Calu3 (cell line): ENCODE results near the gene RRP12. TPM values are rescaled to one million over a fixed set of nuclear protein-coding genes. Genes with fewer than 3 reads are reported as not detected.

Experiments
- BruUV-seq: library from RNA; stranded (reverse); fragments of 400-500 nt; replicated peaks from 2 replicates; lab custom pipeline; 2021; lab: Mats Ljungman, UMichigan
- CTCF ChIA-PET: fragments of 300-600 bp; sonication (Branson Sonifier 250); formaldehyde crosslinking; loops from one replicate; lab custom pipeline; 2022; ENCODE audit warnings: antibody characterized with exemption; lab: Charles Lee
- DNase-seq: peaks from one replicate; pipeline ENCODE4 v3.0.0; 2022
- H3K27ac Mint-ChIP-seq: one replicate; pipeline ENCODE4 v1.8.0; 2022; ENCODE audit warnings: mixed read lengths; ENCODE audit not compliant: unreplicated experiment
- H3K27me3 Mint-ChIP-seq: one replicate; pipeline ENCODE4 v1.8.0; 2022; ENCODE audit warnings: mixed read lengths; ENCODE audit not compliant: unreplicated experiment
- H3K36me3 Mint-ChIP-seq: one replicate; pipeline ENCODE4 v1.8.0; 2022; ENCODE audit warnings: mild to moderate bottlenecking, moderate library complexity, mixed read lengths; ENCODE audit not compliant: insufficient read depth, unreplicated experiment
- H3K4me1 Mint-ChIP-seq: one replicate; pipeline ENCODE4 v1.8.0; 2022; ENCODE audit warnings: mild to moderate bottlenecking, low read depth, mixed read lengths; ENCODE audit not compliant: unreplicated experiment
- H3K4me3 Mint-ChIP-seq: one replicate; pipeline ENCODE4 v1.8.0; 2022; ENCODE audit warnings: mild to moderate bottlenecking, low read depth, moderate library complexity, mixed read lengths; ENCODE audit not compliant: unreplicated experiment
- H3K9me3 Mint-ChIP-seq: one replicate; pipeline ENCODE4 v1.8.0; 2022; ENCODE audit warnings: low read depth, mixed read lengths; ENCODE audit not compliant: unreplicated experiment
- CTCF ChIP-seq: fragments of 200-600 bp; IDR thresholded peaks from one replicate; pipeline ENCODE4 v1.8.0; 2022; ENCODE audit warnings: antibody characterized with exemption; ENCODE audit not compliant: unreplicated experiment
- intact Hi-C: fragments of 100-400 bp; cut with micrococcal nuclease; formaldehyde crosslinking; loops from one replicate; pipeline ENCODE4 v1.10.0; 2022; ENCODE audit not compliant: unreplicated experiment
- total RNA-seq: library from RNA; stranded (reverse); gene quantifications from 2 replicates; pipeline ENCODE4 v1.2.3, GENCODE V29; 2022

RRP12 gene
- total RNA-seq, 1 experiment from 2014 or later: 52.6 TPM

DNA sequence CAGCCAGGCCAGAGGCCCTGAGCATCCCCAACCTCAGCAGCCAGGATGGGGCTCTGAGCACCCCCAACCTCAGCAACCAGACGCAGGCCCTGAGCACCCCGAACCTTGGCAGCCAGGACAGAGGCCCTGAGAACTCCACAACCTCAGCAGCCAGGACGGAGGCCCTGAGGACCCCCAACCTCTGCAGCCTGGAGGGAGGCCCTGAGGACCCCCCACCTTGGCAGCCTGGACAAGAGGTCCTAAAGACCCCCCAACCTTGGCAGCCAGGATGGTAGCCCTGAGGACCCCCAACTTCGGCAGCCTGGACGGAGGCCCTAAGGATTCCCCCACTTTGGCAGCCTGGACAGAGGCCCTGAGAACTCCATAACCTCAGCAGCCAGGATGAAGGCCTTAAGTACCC is 17.0 kb downstream of the RRP12 start:
- CTCF ChIA-PET: no interaction called here
- no peak for DNase-seq
- intact Hi-C loops: no loop called here
- no peaks in the 10 kb centered on the region for H3K4me1 Mint-ChIP-seq
- H3K27me3 Mint-ChIP-seq: no peaks in the 10 kb centered on the region
- H3K27ac Mint-ChIP-seq: no peak overlapping the region
- no peak for TF ChIP-seq CTCF
- H3K36me3 Mint-ChIP-seq: peaks cover 21% of the 10 kb centered on the region
- no peaks in the 10 kb centered on the region for H3K9me3 Mint-ChIP-seq
- no peak overlapping the region for H3K4me3 Mint-ChIP-seq
- no TSS peak for BruUV-seq

GRCh38 chr10:97383159-97383558 is 18.0 kb downstream of the RRP12 start:
- Mint-ChIP-seq H3K4me1 (no peaks in the 10 kb centered on the region), H3K27me3 (no peaks in the 10 kb centered on the region), H3K9me3 (no peaks in the 10 kb centered on the region), H3K36me3 (peaks cover 12% of the 10 kb centered on the region), H3K4me3 (no peak overlapping the region), H3K27ac (no peak overlapping the region)
- intact Hi-C loops: no loop called here
- no peak for DNase-seq
- TF ChIP-seq CTCF: no peak
- BruUV-seq: no TSS peak
- CTCF ChIA-PET: no interaction called here

GRCh38 chr10:97381626-97382025 is 19.5 kb downstream of the RRP12 start:
- DNase-seq: no peak
- no peaks in the 10 kb centered on the region for H3K9me3 Mint-ChIP-seq
- intact Hi-C loops: no loop called here
- H3K4me3 Mint-ChIP-seq: no peak overlapping the region
- CTCF ChIA-PET: no interaction called here
- H3K27me3 Mint-ChIP-seq: no peaks in the 10 kb centered on the region
- no TSS peak for BruUV-seq
- H3K27ac Mint-ChIP-seq: no peak overlapping the region
- H3K36me3 Mint-ChIP-seq: peaks cover 8% of the 10 kb centered on the region
- no peaks in the 10 kb centered on the region for H3K4me1 Mint-ChIP-seq
- no peak for TF ChIP-seq CTCF

DNA sequence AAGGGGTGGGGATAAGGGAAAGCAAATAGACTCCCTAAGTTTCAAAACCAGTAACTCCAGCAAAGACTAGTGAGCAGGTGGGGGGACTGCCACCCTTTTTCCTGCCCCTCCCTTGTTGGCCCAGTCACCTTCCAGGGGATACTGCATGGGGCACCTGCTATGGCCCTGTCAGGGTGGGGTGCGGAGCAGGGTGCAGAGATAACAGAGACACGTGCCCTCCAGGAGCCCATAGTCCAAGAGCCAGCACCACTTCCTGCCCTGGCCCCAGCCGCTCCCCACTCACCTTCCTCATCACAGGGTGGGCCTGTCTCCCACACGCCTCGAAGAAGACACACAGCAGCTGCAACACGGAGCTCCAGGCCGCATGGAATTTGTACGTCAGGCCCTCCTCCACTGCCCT is 20.6 kb downstream of the RRP12 start:
- no peak for TF ChIP-seq CTCF
- CTCF ChIA-PET: no interaction called here
- no TSS peak for BruUV-seq
- no peak overlapping the region for H3K4me3 Mint-ChIP-seq
- intact Hi-C loops: no loop called here
- no peaks in the 10 kb centered on the region for H3K27me3 Mint-ChIP-seq
- H3K27ac Mint-ChIP-seq: no peak overlapping the region
- no peaks in the 10 kb centered on the region for H3K9me3 Mint-ChIP-seq
- peaks cover 11% of the 10 kb centered on the region for H3K36me3 Mint-ChIP-seq
- DNase-seq: no peak
- no peaks in the 10 kb centered on the region for H3K4me1 Mint-ChIP-seq
